Activated naive CD8-positive, alpha-beta T cell treated with anti-CD3 and anti-CD28 coated beads, Interleukin-2, amount 50 U/mL, for 24 hours (primary cell): ENCODE measurements around the gene AIFM3.

Experiments used
- ATAC-seq: fragments of 150-1000 bp; cut with Tn5 transposase; one replicate; pipeline ENCODE4 v1.10.0; 2021
- DNase-seq: peaks from one replicate; pipeline ENCODE4 v3.0.0; 2021
- H3K27ac Mint-ChIP-seq: one replicate; pipeline ENCODE4 v1.8.0; 2021; ENCODE audit warnings: mild to moderate bottlenecking, mixed read lengths
- H3K27me3 Mint-ChIP-seq: one replicate; pipeline ENCODE4 v1.8.0; 2021; ENCODE audit warnings: mixed read lengths
- H3K36me3 Mint-ChIP-seq: one replicate; pipeline ENCODE4 v1.8.0; 2021; ENCODE audit warnings: low read depth, mixed read lengths
- H3K4me1 Mint-ChIP-seq: one replicate; pipeline ENCODE4 v1.8.0; 2021; ENCODE audit warnings: mixed read lengths
- H3K4me3 Mint-ChIP-seq: one replicate; pipeline ENCODE4 v1.8.0; 2021; ENCODE audit warnings: mild to moderate bottlenecking, moderate library complexity, mixed read lengths
- H3K9me3 Mint-ChIP-seq: one replicate; pipeline ENCODE4 v1.8.0; 2021; ENCODE audit warnings: mixed read lengths

The AIFM3 gene

DNA sequence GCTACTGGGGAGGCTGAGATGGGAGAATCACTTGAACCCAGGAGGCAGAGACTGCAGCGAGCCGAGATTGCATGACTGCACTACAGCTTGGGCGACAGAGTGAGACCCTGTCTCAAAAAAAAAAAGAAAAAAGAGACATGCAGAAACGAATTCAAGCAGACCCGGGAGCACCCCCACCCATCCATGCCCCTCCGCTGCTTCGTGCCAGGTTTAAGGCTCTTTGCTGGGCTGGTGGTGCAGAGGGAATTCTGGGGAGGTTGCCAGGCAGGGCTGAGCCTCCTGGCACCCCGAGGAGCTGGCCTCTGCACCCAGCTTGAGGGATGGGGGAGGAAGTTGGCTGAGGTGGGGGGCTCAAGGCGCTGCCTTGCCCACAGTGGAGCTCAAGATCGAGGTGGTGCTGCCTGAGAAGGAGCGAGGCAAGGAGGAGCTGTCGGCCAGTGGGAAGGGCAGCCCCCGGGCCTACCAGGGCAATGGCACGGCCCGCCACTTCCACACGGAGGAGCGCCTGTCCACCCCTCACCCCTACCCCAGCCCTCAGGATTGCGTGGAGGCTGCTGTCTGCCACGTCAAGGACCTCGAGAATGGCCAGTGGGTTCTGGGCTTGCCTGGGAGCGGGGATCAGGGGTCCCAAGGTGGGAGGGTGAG lies 6.0 kb downstream of the AIFM3 start:
- no peaks in the 10 kb centered on the region for H3K36me3 Mint-ChIP-seq
- H3K27me3 Mint-ChIP-seq = no peaks in the 10 kb centered on the region
- no peak overlapping the region for H3K4me3 Mint-ChIP-seq
- no peak for ATAC-seq
- no peaks in the 10 kb centered on the region for H3K4me1 Mint-ChIP-seq
- DNase-seq = no peak
- H3K9me3 Mint-ChIP-seq = no peaks in the 10 kb centered on the region
- H3K27ac Mint-ChIP-seq = no peak overlapping the region

DNA sequence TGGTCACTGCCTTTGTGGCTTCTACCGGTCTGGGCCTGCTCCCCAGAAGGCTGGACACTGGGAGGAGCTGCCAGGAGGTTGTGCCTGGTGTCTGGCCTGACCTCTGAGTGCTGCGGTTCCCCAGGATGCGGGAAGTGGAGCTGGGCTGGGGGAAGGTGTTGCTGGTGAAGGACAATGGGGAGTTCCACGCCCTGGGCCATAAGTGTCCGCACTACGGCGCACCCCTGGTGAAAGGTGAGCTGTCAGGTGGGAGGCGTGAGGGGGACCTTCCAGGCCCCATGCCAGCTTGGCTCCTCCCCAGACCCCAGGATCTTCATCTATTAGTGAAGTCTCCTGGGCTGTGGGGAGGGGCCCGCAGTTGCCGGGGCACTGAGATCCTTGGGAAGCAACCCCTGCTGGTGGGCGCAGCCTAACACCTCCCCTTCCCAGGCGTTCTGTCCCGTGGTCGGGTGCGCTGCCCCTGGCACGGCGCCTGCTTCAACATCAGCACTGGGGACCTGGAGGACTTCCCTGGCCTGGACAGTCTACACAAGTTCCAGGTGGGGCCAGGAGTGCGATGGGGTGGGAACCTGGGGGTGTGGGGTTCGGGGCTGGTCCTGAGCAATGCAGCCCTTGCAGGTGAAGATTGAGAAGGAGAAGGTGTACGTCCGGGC lies 6.7 kb downstream of the AIFM3 start:
- H3K27ac Mint-ChIP-seq = no peak overlapping the region
- H3K9me3 Mint-ChIP-seq = peaks cover 4% of the 10 kb centered on the region
- H3K4me1 Mint-ChIP-seq = no peaks in the 10 kb centered on the region
- H3K36me3 Mint-ChIP-seq = no peaks in the 10 kb centered on the region
- DNase-seq = no peak
- H3K27me3 Mint-ChIP-seq = no peaks in the 10 kb centered on the region
- no peak for ATAC-seq
- H3K4me3 Mint-ChIP-seq = no peak overlapping the region

DNA sequence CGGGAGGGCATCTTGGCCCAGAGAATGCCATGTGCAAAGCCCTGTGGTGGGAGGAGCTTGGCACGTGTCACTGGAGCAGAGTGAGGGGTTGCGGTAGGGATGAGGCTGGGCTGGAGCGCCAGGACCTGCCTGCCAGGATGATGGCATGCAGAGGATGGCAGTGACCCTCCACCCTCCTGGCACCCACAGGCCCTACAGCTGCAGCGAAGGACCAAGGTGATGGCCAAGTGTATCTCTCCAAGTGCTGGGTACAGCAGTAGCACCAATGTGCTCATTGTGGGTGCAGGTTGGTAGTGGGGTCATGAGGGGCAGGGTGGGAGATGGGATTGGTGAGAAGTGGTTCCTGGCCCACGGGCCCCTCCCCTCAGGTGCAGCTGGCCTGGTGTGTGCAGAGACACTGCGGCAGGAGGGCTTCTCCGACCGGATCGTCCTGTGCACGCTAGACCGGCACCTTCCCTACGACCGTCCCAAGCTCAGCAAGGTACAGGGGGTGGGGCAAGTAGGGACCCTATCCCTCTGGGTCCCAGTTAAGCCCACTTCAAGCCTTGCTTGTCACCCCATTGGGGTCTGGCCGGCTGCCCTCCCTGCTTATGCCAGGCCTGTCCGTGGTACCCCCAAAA lies 7.4 kb downstream of the AIFM3 start:
- H3K4me1 Mint-ChIP-seq = peaks cover 2% of the 10 kb centered on the region
- H3K27ac Mint-ChIP-seq = no peak overlapping the region
- H3K4me3 Mint-ChIP-seq = no peak overlapping the region
- H3K36me3 Mint-ChIP-seq = no peaks in the 10 kb centered on the region
- H3K9me3 Mint-ChIP-seq = peaks cover 8% of the 10 kb centered on the region
- DNase-seq (no peak), ATAC-seq (no peak)
- no peaks in the 10 kb centered on the region for H3K27me3 Mint-ChIP-seq

GRCh38 chr22:20975541-20976290 lies 8.7 kb downstream of the AIFM3 start:
- Mint-ChIP-seq H3K27ac (no peak overlapping the region), H3K4me3 (no peak overlapping the region), H3K27me3 (no peaks in the 10 kb centered on the region), H3K9me3 (peaks cover 8% of the 10 kb centered on the region), H3K4me1 (peaks cover 14% of the 10 kb centered on the region), H3K36me3 (no peaks in the 10 kb centered on the region)
- ATAC-seq (no peak), DNase-seq (no peak)

- ATAC-seq = no peak
- no peaks in the 10 kb centered on the region for H3K27me3 Mint-ChIP-seq
- peaks cover 8% of the 10 kb centered on the region for H3K9me3 Mint-ChIP-seq
- H3K4me3 Mint-ChIP-seq = no peak overlapping the region
- H3K4me1 Mint-ChIP-seq = peaks cover 21% of the 10 kb centered on the region
- DNase-seq = no peak
- H3K36me3 Mint-ChIP-seq = no peaks in the 10 kb centered on the region
- H3K27ac Mint-ChIP-seq = no peak overlapping the region
Measured at GRCh38 chr22:20976291-20976877, 9.3 kb downstream of the AIFM3 start.

DNA sequence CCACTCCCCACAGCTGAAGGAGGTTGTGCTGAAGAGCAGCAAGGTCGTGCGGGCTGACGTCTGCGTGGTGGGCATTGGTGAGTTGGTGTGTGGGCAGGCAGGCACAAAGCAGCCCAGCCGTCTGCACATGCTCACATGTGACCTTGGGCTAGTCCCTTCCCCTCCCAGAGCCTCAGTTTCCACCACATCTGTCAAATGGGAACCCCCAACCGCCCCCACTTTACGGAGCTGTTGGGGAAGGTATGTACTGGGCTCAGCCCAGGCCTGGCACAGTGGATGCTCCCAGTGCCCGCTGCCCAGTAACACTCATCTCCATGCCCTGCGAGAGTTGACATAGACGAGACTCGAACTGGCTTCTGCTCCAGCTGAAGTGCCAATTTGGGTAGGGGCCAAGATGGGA lies 10.0 kb downstream of the AIFM3 start:
- no peaks in the 10 kb centered on the region for H3K36me3 Mint-ChIP-seq
- H3K4me1 Mint-ChIP-seq = peaks cover 24% of the 10 kb centered on the region
- H3K9me3 Mint-ChIP-seq = peaks cover 8% of the 10 kb centered on the region
- DNase-seq (no peak), ATAC-seq (no peak)
- no peak overlapping the region for H3K4me3 Mint-ChIP-seq
- no peaks in the 10 kb centered on the region for H3K27me3 Mint-ChIP-seq
- no peak overlapping the region for H3K27ac Mint-ChIP-seq

DNA sequence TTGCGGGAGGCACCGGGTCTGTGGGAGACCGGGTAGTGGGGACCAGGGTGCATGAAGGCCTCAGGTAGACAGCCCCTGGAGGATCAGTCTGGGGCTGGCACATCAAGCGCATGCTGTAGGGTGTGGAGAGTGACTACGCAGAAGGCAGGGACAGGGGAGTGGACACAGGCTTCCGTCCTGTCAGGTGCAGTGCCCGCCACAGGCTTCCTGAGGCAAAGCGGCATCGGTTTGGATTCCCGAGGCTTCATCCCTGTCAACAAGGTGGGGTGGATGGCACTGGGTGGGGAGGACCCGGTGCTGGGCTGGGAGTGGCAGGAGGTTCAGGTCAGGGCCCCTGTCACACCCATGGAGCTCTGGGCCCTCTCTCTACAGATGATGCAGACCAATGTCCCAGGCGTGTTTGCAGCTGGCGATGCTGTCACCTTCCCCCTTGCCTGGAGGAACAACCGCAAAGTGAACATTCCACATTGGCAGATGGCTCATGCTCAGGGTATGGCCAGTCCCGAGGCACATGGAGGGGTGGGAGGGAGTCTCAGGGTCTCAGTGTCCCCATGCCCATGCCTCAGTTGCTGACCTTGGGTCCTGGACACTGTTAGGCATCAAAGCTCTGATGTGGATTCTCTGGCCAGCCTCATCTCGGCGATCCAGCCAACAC lies 10.6 kb downstream of the AIFM3 start:
- H3K9me3 Mint-ChIP-seq = peaks cover 8% of the 10 kb centered on the region
- ATAC-seq (no peak), DNase-seq (no peak)
- H3K36me3 Mint-ChIP-seq = no peaks in the 10 kb centered on the region
- peaks cover 26% of the 10 kb centered on the region for H3K4me1 Mint-ChIP-seq
- no peak overlapping the region for H3K27ac Mint-ChIP-seq
- no peak overlapping the region for H3K4me3 Mint-ChIP-seq
- H3K27me3 Mint-ChIP-seq = no peaks in the 10 kb centered on the region

GRCh38 chr22:20978419-20978818 lies 11.4 kb downstream of the AIFM3 start:
- no peak overlapping the region for H3K4me3 Mint-ChIP-seq
- no peak overlapping the region for H3K27ac Mint-ChIP-seq
- no peaks in the 10 kb centered on the region for H3K27me3 Mint-ChIP-seq
- ATAC-seq = no peak
- DNase-seq = no peak
- H3K9me3 Mint-ChIP-seq = peaks cover 8% of the 10 kb centered on the region
- H3K36me3 Mint-ChIP-seq = no peaks in the 10 kb centered on the region
- peaks cover 33% of the 10 kb centered on the region for H3K4me1 Mint-ChIP-seq

GRCh38 chr22:20979243-20979809 lies 12.3 kb downstream of the AIFM3 start:
- Mint-ChIP-seq H3K9me3 (peaks cover 8% of the 10 kb centered on the region), H3K27ac (peak overlapping the region; percentile 57), H3K4me1 (peaks cover 41% of the 10 kb centered on the region), H3K27me3 (no peaks in the 10 kb centered on the region), H3K36me3 (peaks cover 6% of the 10 kb centered on the region), H3K4me3 (peak overlapping the region; percentile 57)
- peak; percentile 68 for DNase-seq
- ATAC-seq = peak; percentile 75

GRCh38 chr22:20979940-20980453 lies 12.9 kb downstream of the AIFM3 start:
- Mint-ChIP-seq H3K36me3 (peaks cover 7% of the 10 kb centered on the region), H3K4me3 (no peak overlapping the region), H3K4me1 (peaks cover 42% of the 10 kb centered on the region), H3K9me3 (peaks cover 8% of the 10 kb centered on the region), H3K27me3 (no peaks in the 10 kb centered on the region), H3K27ac (no peak overlapping the region)
- ATAC-seq = no peak
- no peak for DNase-seq

DNA sequence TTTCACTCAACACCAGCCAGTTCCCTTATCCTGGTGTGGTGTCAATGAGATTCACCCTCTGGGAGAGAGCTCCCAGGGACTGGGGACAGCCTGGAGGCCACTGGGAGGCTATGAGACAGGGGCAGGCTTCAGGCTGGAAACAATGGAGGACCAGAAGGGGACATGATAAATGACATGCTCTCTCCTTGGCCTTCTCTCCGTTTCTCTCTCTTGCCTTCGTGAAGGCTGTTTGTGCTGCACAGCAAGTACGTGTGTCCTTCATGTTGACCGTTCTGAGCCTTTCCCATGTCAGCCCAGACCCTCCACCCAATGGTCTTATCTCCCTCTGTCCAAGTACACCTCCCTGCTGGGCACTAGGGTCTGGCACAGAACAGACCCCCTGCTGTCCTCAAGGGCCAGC lies 13.5 kb downstream of the AIFM3 start:
- Mint-ChIP-seq H3K27me3 (no peaks in the 10 kb centered on the region), H3K4me1 (peaks cover 42% of the 10 kb centered on the region), H3K9me3 (peaks cover 8% of the 10 kb centered on the region), H3K36me3 (peaks cover 7% of the 10 kb centered on the region), H3K27ac (no peak overlapping the region), H3K4me3 (peak overlapping the region; percentile 93)
- DNase-seq (no peak), ATAC-seq (no peak)

GRCh38 chr22:20980938-20981722 lies 14.1 kb downstream of the AIFM3 start:
- DNase-seq (no peak), ATAC-seq (no peak)
- H3K4me1 Mint-ChIP-seq = peaks cover 42% of the 10 kb centered on the region
- H3K9me3 Mint-ChIP-seq = peaks cover 8% of the 10 kb centered on the region
- peak overlapping the region; percentile 89 for H3K27ac Mint-ChIP-seq
- peaks cover 9% of the 10 kb centered on the region for H3K36me3 Mint-ChIP-seq
- no peaks in the 10 kb centered on the region for H3K27me3 Mint-ChIP-seq
- peak overlapping the region; percentile 93 for H3K4me3 Mint-ChIP-seq
